ENCODE results near the gene SCYGR5.

DNA sequence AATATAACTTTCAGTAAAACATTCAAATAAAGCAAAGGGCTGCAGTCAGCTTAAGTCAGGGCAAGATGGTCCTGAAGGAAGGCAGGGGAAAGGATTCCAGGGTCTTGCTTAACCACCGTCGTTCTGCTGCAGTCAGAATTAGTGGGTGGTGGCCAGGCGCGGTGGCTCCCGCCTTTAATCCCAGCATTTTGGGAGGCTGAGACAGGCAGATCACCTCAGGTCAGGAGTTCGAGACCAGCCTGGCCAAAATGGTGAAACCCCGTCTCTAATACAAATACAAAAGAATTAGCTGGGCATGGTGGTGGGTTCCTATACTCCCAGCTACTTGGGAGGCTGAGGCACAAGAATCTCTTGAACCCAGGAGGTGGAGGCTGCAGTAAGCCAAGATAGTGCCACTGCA, 44.4 kb downstream of the SCYGR5 start:
- TF ChIP-seq SMC3 (conservative IDR thresholded peaks at IDR 0.05; ENCODE audit: poor library complexity) (no peak), TAF1 (IDR thresholded peaks at IDR 0.05; ENCODE audit: low read depth) (no peak), POLR2AphosphoS5 (IDR thresholded peaks at IDR 0.05) (no peak)
- TF ChIP-seq, protein P1, sequence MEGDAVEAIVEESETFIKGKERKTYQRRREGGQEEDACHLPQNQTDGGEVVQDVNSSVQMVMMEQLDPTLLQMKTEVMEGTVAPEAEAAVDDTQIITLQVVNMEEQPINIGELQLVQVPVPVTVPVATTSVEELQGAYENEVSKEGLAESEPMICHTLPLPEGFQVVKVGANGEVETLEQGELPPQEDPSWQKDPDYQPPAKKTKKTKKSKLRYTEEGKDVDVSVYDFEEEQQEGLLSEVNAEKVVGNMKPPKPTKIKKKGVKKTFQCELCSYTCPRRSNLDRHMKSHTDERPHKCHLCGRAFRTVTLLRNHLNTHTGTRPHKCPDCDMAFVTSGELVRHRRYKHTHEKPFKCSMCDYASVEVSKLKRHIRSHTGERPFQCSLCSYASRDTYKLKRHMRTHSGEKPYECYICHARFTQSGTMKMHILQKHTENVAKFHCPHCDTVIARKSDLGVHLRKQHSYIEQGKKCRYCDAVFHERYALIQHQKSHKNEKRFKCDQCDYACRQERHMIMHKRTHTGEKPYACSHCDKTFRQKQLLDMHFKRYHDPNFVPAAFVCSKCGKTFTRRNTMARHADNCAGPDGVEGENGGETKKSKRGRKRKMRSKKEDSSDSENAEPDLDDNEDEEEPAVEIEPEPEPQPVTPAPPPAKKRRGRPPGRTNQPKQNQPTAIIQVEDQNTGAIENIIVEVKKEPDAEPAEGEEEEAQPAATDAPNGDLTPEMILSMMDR (IDR thresholded peaks at IDR 0.05; ENCODE audit: poor library complexity, severe bottlenecking), result no peak
- TF ChIP-seq, protein P2, sequence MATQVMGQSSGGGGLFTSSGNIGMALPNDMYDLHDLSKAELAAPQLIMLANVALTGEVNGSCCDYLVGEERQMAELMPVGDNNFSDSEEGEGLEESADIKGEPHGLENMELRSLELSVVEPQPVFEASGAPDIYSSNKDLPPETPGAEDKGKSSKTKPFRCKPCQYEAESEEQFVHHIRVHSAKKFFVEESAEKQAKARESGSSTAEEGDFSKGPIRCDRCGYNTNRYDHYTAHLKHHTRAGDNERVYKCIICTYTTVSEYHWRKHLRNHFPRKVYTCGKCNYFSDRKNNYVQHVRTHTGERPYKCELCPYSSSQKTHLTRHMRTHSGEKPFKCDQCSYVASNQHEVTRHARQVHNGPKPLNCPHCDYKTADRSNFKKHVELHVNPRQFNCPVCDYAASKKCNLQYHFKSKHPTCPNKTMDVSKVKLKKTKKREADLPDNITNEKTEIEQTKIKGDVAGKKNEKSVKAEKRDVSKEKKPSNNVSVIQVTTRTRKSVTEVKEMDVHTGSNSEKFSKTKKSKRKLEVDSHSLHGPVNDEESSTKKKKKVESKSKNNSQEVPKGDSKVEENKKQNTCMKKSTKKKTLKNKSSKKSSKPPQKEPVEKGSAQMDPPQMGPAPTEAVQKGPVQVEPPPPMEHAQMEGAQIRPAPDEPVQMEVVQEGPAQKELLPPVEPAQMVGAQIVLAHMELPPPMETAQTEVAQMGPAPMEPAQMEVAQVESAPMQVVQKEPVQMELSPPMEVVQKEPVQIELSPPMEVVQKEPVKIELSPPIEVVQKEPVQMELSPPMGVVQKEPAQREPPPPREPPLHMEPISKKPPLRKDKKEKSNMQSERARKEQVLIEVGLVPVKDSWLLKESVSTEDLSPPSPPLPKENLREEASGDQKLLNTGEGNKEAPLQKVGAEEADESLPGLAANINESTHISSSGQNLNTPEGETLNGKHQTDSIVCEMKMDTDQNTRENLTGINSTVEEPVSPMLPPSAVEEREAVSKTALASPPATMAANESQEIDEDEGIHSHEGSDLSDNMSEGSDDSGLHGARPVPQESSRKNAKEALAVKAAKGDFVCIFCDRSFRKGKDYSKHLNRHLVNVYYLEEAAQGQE (IDR thresholded peaks at IDR 0.05; ENCODE audit: borderline replicate concordance), result no peak

Data from neural cell (in vitro differentiated cells).